Smooth muscle cell of the brain vasculature (primary cell): Measurements from ENCODE around the gene TRMT11.

Source experiments
- DNase-seq: peaks from one replicate; pipeline ENCODE4 v3.0.0-alpha.2; 2012; ENCODE audit warnings: low read depth, low spot score

The TRMT11 gene

GRCh38 chr6:126075335-126076071 lies 89.2 kb downstream of the TRMT11 start:
- no peak for DNase-seq

- DNase-seq: no peak
These were observed 90.8 kb downstream of the TRMT11 start for GRCh38 chr6:126076992-126077664.

- DNase-seq: no peak
These were observed 91.8 kb downstream of the TRMT11 start for GRCh38 chr6:126077810-126078776.

GRCh38 chr6:126083875-126084274 lies 97.5 kb downstream of the TRMT11 start:
- no peak for DNase-seq

- no peak for DNase-seq
These were observed 100.2 kb downstream of the TRMT11 start for GRCh38 chr6:126086560-126086959.
